Endodermal cell (in vitro differentiated cells): Measurements from ENCODE around the gene CNNM4. TPM values are rescaled to one million over a fixed set of nuclear protein-coding genes. Genes with fewer than 3 reads are reported as not detected.

Experiments used
- DNase-seq: peaks from one replicate; pipeline ENCODE4 v3.0.0-alpha.2; 2017
- H3K27ac ChIP-seq: 2 replicates; pipeline ENCODE4 v1.5.1; 2013; ENCODE audit warnings: mild to moderate bottlenecking, low read depth, low read length, moderate library complexity
- H3K27me3 ChIP-seq: 2 replicates; pipeline ENCODE4 v1.6.1; 2013; ENCODE audit warnings: mild to moderate bottlenecking, low read length, moderate library complexity; ENCODE audit not compliant: insufficient read depth, control insufficient read depth, poor library complexity, severe bottlenecking
- H3K36me3 ChIP-seq: 2 replicates; pipeline ENCODE4 v1.7.0; 2013; ENCODE audit warnings: mild to moderate bottlenecking, low read length, moderate library complexity; ENCODE audit not compliant: control insufficient read depth, insufficient read depth
- H3K4me1 ChIP-seq: one replicate; pipeline ENCODE4 v1.7.0; 2013; ENCODE audit warnings: low read length; ENCODE audit not compliant: control insufficient read depth, insufficient read depth
- H3K4me3 ChIP-seq: 2 replicates; pipeline ENCODE4 v1.5.1; 2013; ENCODE audit warnings: mild to moderate bottlenecking, low read length, moderate library complexity
- H3K9ac ChIP-seq: 2 replicates; pipeline ENCODE4 v1.6.1; 2013; ENCODE audit warnings: mild to moderate bottlenecking, low read length, moderate library complexity; ENCODE audit not compliant: poor library complexity, severe bottlenecking; ENCODE audit errors: extremely low read depth
- H3K9me3 ChIP-seq: 2 replicates; pipeline ENCODE4 v1.6.1; 2013; ENCODE audit warnings: mild to moderate bottlenecking, low read length, moderate library complexity; ENCODE audit not compliant: control insufficient read depth
- H3K27ac Mint-ChIP-seq: 2 replicates; pipeline ENCODE4 v1.8.0; 2020; ENCODE audit warnings: mixed read lengths
- H3K27me3 Mint-ChIP-seq: 2 replicates; pipeline ENCODE4 v1.8.0; 2021; ENCODE audit warnings: mild to moderate bottlenecking, mixed read lengths; ENCODE audit not compliant: insufficient read depth
- H3K36me3 Mint-ChIP-seq: 2 replicates; pipeline ENCODE4 v1.8.0; 2020; ENCODE audit warnings: low read depth, mixed read lengths
- H3K4me1 Mint-ChIP-seq: 2 replicates; pipeline ENCODE4 v1.8.0; 2020; ENCODE audit warnings: mixed read lengths
- H3K4me3 Mint-ChIP-seq: 2 replicates; pipeline ENCODE4 v1.8.0; 2020; ENCODE audit warnings: mild to moderate bottlenecking, moderate library complexity, mixed read lengths
- H3K9me3 Mint-ChIP-seq: 2 replicates; pipeline ENCODE4 v1.8.0; 2020; ENCODE audit warnings: mild to moderate bottlenecking, mixed read lengths
- WGBS, 2 experiments: methylation state at CpG; one replicate each; pipeline versions ENCODE4 v1.1.5 to v1.1.7; 2013; ENCODE audit warnings: missing lambda C conversion rate in 2 of 2, mixed read lengths in 1 of 2; ENCODE audit not compliant: insufficient coverage in 1 of 2, insufficient read length in 1 of 2; 5-methylcytosine and 5-hydroxymethylcytosine counted together
- total RNA-seq, 2 donors: library from RNA; stranded (reverse); fragmentation: NEBNext Ultra II Directional in 1 of 2; extraction: Animal tissue kit (Norgen Biotek cat#: 25700) in 1 of 2; gene quantifications; 2 replicates in 1 of 2; 3 replicates in 1 of 2; pipeline ENCODE4 v1.2.1, GENCODE V29; 2021
- TF ChIP-seq, protein P1 (sequence below): fragments of 200-600 bp; sonication (generic); conservative IDR thresholded peaks from 2 replicates; pipeline ENCODE4 v1.5.0; 2021; ENCODE audit warnings: antibody characterized with exemption, mild to moderate bottlenecking

The CNNM4 gene
- total RNA-seq, 2 donors from 2014 or later: 22.3 to 27.5 TPM

DNA sequence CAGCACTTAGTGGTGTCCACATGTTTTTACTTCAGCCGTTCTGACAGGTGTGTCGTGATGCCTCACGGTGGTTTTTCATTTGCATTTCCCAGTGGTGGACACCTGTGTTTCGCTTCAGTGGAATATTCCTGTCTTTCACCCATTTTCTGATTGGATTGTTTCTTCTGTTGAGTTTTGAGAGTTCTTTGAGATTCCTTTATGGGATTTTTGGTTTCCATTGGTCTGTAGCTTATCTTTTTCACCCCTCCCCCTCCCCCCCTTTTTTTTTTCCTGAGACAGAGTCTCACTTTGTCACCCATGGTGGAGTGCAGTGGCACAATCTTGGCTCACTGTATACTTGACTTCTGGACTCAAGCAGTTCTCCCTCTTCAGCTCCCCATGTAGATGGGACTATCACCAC lies 75.1 kb downstream of the CNNM4 start:
- no peak overlapping the region for H3K4me3 ChIP-seq

DNA sequence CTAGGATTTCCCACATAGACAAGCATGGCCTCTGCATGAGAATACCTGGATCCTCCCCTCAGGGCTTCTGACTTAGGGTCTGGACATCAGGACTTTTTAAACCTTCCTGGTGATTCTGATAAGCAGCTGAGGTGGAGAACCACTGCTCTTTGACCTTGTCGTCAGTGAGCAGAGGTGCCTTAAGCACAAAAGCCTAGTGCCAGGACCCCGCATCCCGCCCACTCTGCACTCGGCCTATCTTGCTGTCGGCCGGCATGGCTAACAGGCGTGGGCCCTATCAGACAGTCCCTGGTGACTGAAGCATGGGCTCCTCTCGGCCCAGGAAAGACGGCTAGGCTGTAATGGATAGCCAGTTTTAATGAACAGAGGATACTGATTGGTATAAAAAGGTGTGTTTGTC lies 76.9 kb downstream of the CNNM4 start:
- DNase-seq: no peak
- TF ChIP-seq, protein P1, sequence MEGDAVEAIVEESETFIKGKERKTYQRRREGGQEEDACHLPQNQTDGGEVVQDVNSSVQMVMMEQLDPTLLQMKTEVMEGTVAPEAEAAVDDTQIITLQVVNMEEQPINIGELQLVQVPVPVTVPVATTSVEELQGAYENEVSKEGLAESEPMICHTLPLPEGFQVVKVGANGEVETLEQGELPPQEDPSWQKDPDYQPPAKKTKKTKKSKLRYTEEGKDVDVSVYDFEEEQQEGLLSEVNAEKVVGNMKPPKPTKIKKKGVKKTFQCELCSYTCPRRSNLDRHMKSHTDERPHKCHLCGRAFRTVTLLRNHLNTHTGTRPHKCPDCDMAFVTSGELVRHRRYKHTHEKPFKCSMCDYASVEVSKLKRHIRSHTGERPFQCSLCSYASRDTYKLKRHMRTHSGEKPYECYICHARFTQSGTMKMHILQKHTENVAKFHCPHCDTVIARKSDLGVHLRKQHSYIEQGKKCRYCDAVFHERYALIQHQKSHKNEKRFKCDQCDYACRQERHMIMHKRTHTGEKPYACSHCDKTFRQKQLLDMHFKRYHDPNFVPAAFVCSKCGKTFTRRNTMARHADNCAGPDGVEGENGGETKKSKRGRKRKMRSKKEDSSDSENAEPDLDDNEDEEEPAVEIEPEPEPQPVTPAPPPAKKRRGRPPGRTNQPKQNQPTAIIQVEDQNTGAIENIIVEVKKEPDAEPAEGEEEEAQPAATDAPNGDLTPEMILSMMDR: no peak
- Mint-ChIP-seq H3K27me3 (no peaks in the 10 kb centered on the region), H3K9me3 (no peaks in the 10 kb centered on the region), H3K4me3 (no peak overlapping the region), H3K36me3 (peaks cover 31% of the 10 kb centered on the region), H3K27ac (no peak overlapping the region), H3K4me1 (peaks cover 8% of the 10 kb centered on the region)
- H3K36me3 ChIP-seq: peaks cover 29% of the 10 kb centered on the region
- no peaks in the 10 kb centered on the region for H3K9me3 ChIP-seq
- no peak overlapping the region for H3K27ac ChIP-seq
- WGBS, 2 experiments: 92 to 93% methylated on average over 8 to 9 of the region's 9 CpGs
- peaks cover 7% of the 10 kb centered on the region for H3K4me1 ChIP-seq
- no peak overlapping the region for H3K4me3 ChIP-seq
- no peaks in the 10 kb centered on the region for H3K27me3 ChIP-seq
- H3K9ac ChIP-seq: no peak overlapping the region

More for the DNA sequence above, 75.1 kb downstream of the CNNM4 start:
- Histone ChIP-seq H3K9ac (no peak overlapping the region), H3K36me3 (peaks cover 43% of the 10 kb centered on the region), H3K4me1 (peaks cover 13% of the 10 kb centered on the region), H3K9me3 (no peaks in the 10 kb centered on the region), H3K27me3 (no peaks in the 10 kb centered on the region), H3K27ac (no peak overlapping the region)
- no peaks in the 10 kb centered on the region for H3K27me3 Mint-ChIP-seq
- DNase-seq: no peak
- TF ChIP-seq, protein P1: no peak
- 95 to 96% methylated on average over 3 to 4 of the region's 4 CpGs for WGBS, 2 experiments
- H3K36me3 Mint-ChIP-seq: peaks cover 47% of the 10 kb centered on the region
- no peak overlapping the region for H3K4me3 Mint-ChIP-seq
- H3K27ac Mint-ChIP-seq: no peak overlapping the region
- H3K4me1 Mint-ChIP-seq: peaks cover 6% of the 10 kb centered on the region
- no peaks in the 10 kb centered on the region for H3K9me3 Mint-ChIP-seq

DNA sequence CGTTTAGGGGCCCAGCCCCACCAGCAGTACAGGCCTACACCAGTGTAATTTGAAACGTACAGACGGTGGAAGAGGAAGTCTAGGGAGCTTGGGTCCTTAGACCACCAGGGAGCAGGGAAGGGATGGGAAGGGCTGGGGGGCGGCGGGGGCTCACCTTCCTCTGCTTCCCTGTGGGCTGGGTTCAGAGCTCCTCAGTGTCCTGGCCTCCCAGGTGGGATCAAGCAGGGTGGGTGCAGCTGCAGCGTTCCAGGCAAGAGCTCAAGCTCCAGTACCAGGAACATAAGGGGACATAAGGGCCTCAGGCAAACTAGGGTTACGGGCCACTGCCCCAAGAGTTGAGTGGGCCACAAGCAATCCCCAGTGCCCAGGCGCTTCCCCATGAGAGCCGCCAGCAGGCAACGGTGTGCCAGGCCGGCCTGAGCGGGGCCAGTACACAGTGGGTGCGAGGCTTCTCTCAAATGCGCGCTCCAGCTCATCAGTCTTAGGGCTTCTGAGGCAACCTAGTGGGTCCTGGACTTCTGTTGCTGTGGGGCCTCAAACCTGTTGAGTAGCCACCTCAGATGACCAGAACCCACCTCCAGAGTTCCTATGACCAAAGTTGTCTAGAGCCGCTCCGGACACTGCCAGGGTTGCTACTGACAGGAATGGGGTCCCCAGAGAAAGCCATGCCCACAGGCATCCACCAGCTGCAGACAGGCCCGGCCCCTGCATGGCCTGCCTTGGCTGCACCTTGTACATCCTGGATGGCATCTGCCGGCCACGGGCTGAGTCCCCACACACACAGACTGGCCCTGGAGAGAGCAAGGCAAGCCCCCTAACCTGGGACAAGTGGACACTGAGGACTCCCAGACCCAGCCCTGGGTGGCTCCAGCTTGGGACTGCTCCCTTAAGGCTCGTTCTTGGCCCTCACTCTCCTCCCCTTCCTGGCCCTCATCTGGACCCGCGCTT lies 77.9 kb downstream of the CNNM4 start:
- no peak overlapping the region for H3K27ac Mint-ChIP-seq
- H3K9ac ChIP-seq: no peak overlapping the region
- WGBS, 2 experiments: 94 to 95% methylated on average over 16 to 23 of the region's 23 CpGs

More for the DNA sequence above, 77.9 kb downstream of the CNNM4 start:
- no peak for DNase-seq
- no peak overlapping the region for H3K27ac ChIP-seq
- H3K4me3 ChIP-seq: no peak overlapping the region
- Mint-ChIP-seq H3K27me3 (no peaks in the 10 kb centered on the region), H3K4me1 (peaks cover 2% of the 10 kb centered on the region), H3K9me3 (no peaks in the 10 kb centered on the region), H3K36me3 (peaks cover 22% of the 10 kb centered on the region), H3K4me3 (no peak overlapping the region)
- H3K27me3 ChIP-seq: no peaks in the 10 kb centered on the region
- H3K4me1 ChIP-seq: no peaks in the 10 kb centered on the region
- TF ChIP-seq, protein P1: no peak
- H3K9me3 ChIP-seq: no peaks in the 10 kb centered on the region
- peaks cover 19% of the 10 kb centered on the region for H3K36me3 ChIP-seq
